Right lobe of liver (tissue), 6 donors: Measurements from ENCODE around the gene GABRQ. TPM values are rescaled to one million over a fixed set of nuclear protein-coding genes. Genes with fewer than 3 reads are reported as not detected.

Experiments used
- ATAC-seq, 4 donors: fragments of 200-7000 bp; cut with Tn5 transposase; one replicate each; pipeline ENCODE4 v1.9.1; 2020; ENCODE audit warnings: mild to moderate bottlenecking in 4 of 4, moderate library complexity in 4 of 4
- DNase-seq, 3 donors: peaks; one replicate each; pipeline ENCODE4 v3.0.0-alpha.2; 2020
- H3K27ac ChIP-seq, 3 donors: fragments of 200-600 bp; one replicate each; pipeline ENCODE4 v1.8.0; 2022
- H3K27me3 ChIP-seq, 2 donors: fragments of 200-600 bp; one replicate each; pipeline ENCODE4 v1.8.0; 2022
- H3K36me3 ChIP-seq, 4 donors: fragments of 200-600 bp; sonication (generic) in 1 of 4; one replicate each; pipeline versions ENCODE4 v1.5.1 to v1.8.0; 2017 to 2022; ENCODE audit warnings: control low read depth in 1 of 4
- H3K4me1 ChIP-seq, 4 donors: fragments of 200-600 bp; sonication (generic) in 1 of 4; one replicate each; pipeline versions ENCODE4 v1.5.1 to v1.8.0; 2017 to 2022; ENCODE audit warnings: control low read depth in 1 of 4
- H3K4me3 ChIP-seq, 3 donors: fragments of 200-600 bp; one replicate each; pipeline ENCODE4 v1.8.0; 2022
- H3K9me3 ChIP-seq, 4 donors: fragments of 200-600 bp; sonication (generic) in 1 of 4; one replicate each; pipeline versions ENCODE4 v1.5.1 to v1.8.0; 2017 to 2022; ENCODE audit warnings: control low read depth in 1 of 4
- POLR2A ChIP-seq: fragments of 450-650 bp; IDR thresholded peaks from one replicate; pipeline ENCODE4 v1.6.1; 2017; ENCODE audit warnings: antibody characterized with exemption, mild to moderate bottlenecking
- WGBS: methylation state at CpG from one replicate; pipeline ENCODE4 v1.1.6; 2018; ENCODE audit warnings: low coverage, low lambda C conversion rate; ENCODE audit not compliant: insufficient coverage; ENCODE audit errors: missing lambda C conversion rate; 5-methylcytosine and 5-hydroxymethylcytosine counted together
- intact Hi-C, 2 donors: fragments of 100-400 bp; cut with DNase I; formaldehyde crosslinking; loops; one replicate each; pipeline versions ENCODE4 v1.11.2 to v1.14.1; 2022
- long read RNA-seq: library from polyadenylated mRNA; unstranded; transcript quantifications from one replicate; pipeline ENCODE4 v2.0.0, GENCODE V29; 2019
- total RNA-seq, 6 experiments: library from RNA; depleted of rRNA in 2 of 6; stranded (reverse); fragments of >200 nt in 2 of 6; fragmentation: NEBNext Ultra II Directional in 3 of 6; extraction: Animal tissue kit (Norgen Biotek cat#: 25700) in 3 of 6; gene quantifications; one replicate each; pipeline versions ENCODE4 v1.1.0 to v1.2.4, GENCODE V29; 2016 to 2023
- TF ChIP-seq, protein P1 (sequence below), 4 donors: fragments of 200-600 bp in 3 of 4; fragments of 450-650 bp in 1 of 4; IDR thresholded peaks; one replicate each; pipeline versions ENCODE4 v1.5.1 to v1.8.0; 2016 to 2022; ENCODE audit warnings: antibody characterized with exemption in 4 of 4, mild to moderate bottlenecking in 2 of 4
- donor health status: DM: no; HTN: yes; CAD: no.
- donor health status: DM: no; HTN: no; CAD: no.
- donor health status: DM: no; HTN: no; CAD: no.
- donor health status: DM: no; HTN: yes; CAD: no.
- donor health status: DM: no; HTN: yes; CAD: no.

Gene GABRQ
- total RNA-seq: not detected
- long read RNA-seq: 0 reads

DNA sequence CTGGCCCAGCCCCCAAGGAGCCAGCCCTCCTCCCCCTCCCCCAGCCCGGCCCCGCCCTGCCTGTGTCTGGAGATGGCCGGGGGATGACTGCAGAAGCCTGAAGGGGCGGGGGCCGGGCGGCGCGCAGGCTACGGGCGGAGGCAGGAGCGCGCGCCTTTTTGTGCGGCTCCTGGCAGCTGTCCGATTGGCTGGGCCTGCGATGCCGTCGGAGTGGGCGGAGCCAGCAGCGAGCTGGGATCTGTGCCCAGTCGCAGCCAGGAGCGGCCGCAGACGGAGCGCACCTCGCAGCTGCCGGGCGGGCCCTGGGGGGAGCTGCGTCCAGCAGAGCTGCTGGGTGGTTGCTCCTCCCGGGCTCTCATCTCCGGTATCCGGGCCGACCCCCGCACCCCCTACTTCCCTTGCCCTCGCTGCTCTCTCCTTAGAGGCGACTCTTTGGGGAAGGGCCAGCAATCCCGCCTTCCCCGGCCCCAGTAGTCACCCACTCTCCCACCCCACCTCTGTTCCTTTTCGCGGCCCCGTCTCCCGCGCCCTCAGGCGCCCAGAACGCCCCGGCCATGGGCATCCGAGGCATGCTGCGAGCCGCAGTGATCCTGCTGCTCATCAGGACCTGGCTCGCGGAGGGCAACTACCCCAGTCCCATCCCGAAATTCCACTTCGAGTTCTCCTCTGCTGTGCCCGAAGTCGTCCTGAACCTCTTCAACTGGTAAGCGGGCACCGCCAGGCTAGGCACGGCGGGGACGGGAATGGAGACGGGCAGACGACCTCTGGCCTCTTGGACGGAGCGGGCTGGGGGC, at the start of gene GABRQ:
Gene GABRQ, plus strand, starts transcription at position 247 of the 794 bp plus-strand sequence. Its CDS starts 308 bp downstream, at position 555.
- no peak within 1 kb of the TSS for H3K4me3 ChIP-seq

DNA sequence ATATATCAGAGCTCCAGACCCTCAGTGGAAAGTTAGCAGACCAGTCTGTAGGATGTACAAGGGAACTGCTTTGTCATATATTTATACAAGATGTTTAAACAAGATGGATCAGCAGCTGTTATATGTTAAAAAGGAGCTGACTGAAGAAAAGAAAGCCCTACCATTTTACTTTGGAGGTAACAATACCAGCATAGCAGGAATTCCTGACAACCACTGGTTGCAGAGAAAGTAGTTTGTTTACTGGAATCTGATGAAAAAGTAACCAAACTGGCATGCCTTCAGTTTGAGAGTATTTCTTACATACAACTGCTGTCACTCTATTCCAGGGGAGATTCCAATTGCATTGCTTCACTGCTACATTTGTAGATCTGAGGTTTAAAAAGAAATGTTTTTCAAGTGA, 49.5 kb upstream of the GABRQ start:
- TF ChIP-seq, protein P1, sequence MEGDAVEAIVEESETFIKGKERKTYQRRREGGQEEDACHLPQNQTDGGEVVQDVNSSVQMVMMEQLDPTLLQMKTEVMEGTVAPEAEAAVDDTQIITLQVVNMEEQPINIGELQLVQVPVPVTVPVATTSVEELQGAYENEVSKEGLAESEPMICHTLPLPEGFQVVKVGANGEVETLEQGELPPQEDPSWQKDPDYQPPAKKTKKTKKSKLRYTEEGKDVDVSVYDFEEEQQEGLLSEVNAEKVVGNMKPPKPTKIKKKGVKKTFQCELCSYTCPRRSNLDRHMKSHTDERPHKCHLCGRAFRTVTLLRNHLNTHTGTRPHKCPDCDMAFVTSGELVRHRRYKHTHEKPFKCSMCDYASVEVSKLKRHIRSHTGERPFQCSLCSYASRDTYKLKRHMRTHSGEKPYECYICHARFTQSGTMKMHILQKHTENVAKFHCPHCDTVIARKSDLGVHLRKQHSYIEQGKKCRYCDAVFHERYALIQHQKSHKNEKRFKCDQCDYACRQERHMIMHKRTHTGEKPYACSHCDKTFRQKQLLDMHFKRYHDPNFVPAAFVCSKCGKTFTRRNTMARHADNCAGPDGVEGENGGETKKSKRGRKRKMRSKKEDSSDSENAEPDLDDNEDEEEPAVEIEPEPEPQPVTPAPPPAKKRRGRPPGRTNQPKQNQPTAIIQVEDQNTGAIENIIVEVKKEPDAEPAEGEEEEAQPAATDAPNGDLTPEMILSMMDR (IDR thresholded peaks at IDR 0.05): no peak
- no peak for TF ChIP-seq POLR2A
- no peak overlapping the region for H3K27ac ChIP-seq
- intact Hi-C loops: no loop called here

More for the DNA sequence above, at the start of gene GABRQ:
- Histone ChIP-seq H3K27ac (no peak within 1 kb of the TSS), H3K36me3 (no peaks in the 10 kb centered on the region), H3K9me3 (no peaks in the 10 kb centered on the region), H3K4me1 (no peaks in the 10 kb centered on the region), H3K27me3 (peaks cover 0 to 24% of the 10 kb centered on the region in 2 donors)
- DNase-seq: peak; percentile 45 to 56 (median 45)
- WGBS: 29% methylated on average over 9 of the region's 64 CpGs
- no peak for TF ChIP-seq POLR2A
- TF ChIP-seq, protein P1 (IDR thresholded peaks at IDR 0.05): no peak
- intact Hi-C loops: loop anchor here (10.0 kb wide), 1 partner anchor 883 kb away; no protein-coding TSS in a partner anchor
- peak; percentile 33 to 79 (median 53) for ATAC-seq

DNA sequence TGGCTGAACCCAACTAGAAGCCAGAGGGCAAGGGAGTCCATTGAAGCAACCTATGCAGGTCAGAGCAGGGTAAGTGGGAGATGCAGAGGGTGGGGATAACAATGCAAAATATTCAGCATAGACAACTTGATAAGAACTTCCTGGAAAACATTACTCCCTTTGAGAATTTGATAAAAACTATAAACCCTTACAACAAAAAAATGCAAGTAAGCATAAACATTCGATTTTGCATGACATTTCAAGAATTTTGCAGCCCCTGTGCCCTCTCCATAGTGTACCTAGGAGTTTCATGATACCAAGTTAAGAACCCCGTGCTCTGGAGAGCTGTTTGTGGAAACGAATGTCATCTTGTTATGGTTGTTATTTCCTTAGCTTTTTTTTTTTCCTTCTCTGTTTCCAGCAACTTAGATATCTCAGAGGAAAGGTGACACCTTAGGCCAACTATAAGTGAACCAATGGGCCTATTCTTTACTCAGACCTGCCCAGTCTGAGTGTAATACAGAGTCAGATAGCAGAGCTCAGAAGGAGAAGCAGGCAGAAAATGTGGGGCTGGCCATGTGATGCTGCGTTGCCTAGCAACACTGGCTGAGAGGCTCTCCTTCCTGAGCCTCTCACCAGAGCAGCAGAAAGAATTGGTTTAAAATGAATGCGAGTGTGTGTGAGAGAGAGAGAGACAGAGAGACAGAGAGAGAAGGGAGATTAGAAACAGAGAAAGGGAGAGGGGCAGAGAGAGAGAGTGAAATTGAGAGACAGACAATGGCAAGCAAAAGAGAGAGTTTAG, 36.7 kb upstream of the GABRQ start:
- no peaks in the 10 kb centered on the region for H3K4me1 ChIP-seq
- no peaks in the 10 kb centered on the region for H3K9me3 ChIP-seq
- ATAC-seq: no peak
- no peak for DNase-seq
- no peak overlapping the region for H3K27ac ChIP-seq
- H3K36me3 ChIP-seq: no peaks in the 10 kb centered on the region
- H3K4me3 ChIP-seq: no peak overlapping the region
- 17% methylated on average over 5 of the region's 5 CpGs for WGBS
- H3K27me3 ChIP-seq: no peaks in the 10 kb centered on the region
- no peak for TF ChIP-seq POLR2A
- TF ChIP-seq, protein P1 (IDR thresholded peaks at IDR 0.05): no peak
- intact Hi-C loops: no loop called here

More for the DNA sequence above, 49.5 kb upstream of the GABRQ start:
- Histone ChIP-seq H3K36me3 (no peaks in the 10 kb centered on the region), H3K27me3 (no peaks in the 10 kb centered on the region), H3K9me3 (no peaks in the 10 kb centered on the region), H3K4me1 (no peaks in the 10 kb centered on the region), H3K4me3 (no peak overlapping the region)
- DNase-seq (no peak), ATAC-seq (no peak)

DNA sequence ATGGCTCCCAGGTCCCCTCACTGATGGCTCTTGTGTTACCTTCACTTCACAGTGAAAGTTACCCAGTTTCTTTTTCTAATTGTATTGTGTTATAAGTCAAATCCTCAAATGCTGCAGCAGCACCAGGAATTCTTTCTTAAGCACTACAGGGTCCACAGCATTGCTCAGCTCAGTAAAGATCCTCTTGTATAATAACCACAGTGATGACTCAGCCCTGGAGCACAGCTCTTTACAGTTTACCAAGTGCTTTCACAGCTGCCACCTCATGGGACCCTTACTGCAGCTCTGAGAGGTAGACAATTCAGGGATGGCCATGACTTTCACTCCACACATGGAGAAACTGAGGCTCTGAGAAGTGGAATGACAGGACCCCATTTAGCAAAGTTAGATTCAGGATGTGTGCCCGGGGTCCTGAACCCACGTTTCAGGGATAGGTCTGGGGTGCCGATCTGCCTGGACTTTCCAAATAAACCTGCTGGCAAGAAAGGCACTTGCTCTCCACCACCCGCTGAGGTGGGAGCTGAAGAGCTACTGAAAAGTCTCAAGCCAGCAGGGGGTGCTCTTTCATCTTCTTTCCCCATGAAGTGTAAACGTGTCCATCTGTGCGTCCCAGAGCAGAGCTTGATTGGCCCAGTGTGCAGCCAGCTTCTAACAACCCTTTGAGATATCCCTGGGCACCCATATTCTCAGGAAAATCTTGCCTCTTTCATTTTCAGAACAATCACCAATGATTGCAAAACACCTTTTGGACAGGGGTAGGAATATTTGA, 35.7 kb upstream of the GABRQ start:
- TF ChIP-seq, protein P1 (IDR thresholded peaks at IDR 0.05): no peak
- Histone ChIP-seq H3K9me3 (no peaks in the 10 kb centered on the region), H3K36me3 (no peaks in the 10 kb centered on the region), H3K4me3 (no peak overlapping the region), H3K27me3 (no peaks in the 10 kb centered on the region), H3K4me1 (no peaks in the 10 kb centered on the region), H3K27ac (no peak overlapping the region)
- WGBS: 21% methylated on average over 4 of the region's 6 CpGs
- no peak for ATAC-seq
- no peak for DNase-seq
- intact Hi-C loops: no loop called here
